Measurements from ENCODE around the gene ABCA12.

GRCh38 chr2:215059724-215060123, 78.7 kb downstream of the ABCA12 start:
- TF ChIP-seq ATF3 (IDR thresholded peaks at IDR 0.05; ENCODE audit: insufficient read depth, low read depth, low read length) (no peak), CREB1 (IDR thresholded peaks at IDR 0.05) (no peak), ZNF274 (IDR thresholded peaks at IDR 0.05; ENCODE audit: borderline replicate concordance, extremely low read depth, low read length) (no peak), CTCF (IDR thresholded peaks at IDR 0.05; ENCODE audit: control extremely low read depth in 1 of 3, insufficient read depth in 1 of 3, low read depth in 1 of 3, low read length in 3 of 3) (no peak), RAD21 (IDR thresholded peaks at IDR 0.05 in 1 of 2, conservative IDR thresholded peaks at IDR 0.05 in 1 of 2; ENCODE audit: low read depth in 2 of 2, low read length in 2 of 2) (no peak), SIN3A (conservative IDR thresholded peaks at IDR 0.05 in 1 of 2, IDR thresholded peaks at IDR 0.05 in 1 of 2; ENCODE audit: low read depth in 1 of 2, low read length in 2 of 2) (no peak), KDM5A (IDR thresholded peaks at IDR 0.05; ENCODE audit: low read length) (no peak), EP300 (IDR thresholded peaks at IDR 0.05; ENCODE audit: borderline replicate concordance in 1 of 2, low read depth in 2 of 2, low read length in 2 of 2) (no peak)
